SW 1271 (cell line): ENCODE data around the gene NR0B2.
"Not testable (repeated sequence)": the region's sequence is repeated elsewhere in the genome, so short reads cannot be mapped to it uniquely, and the experiment has no call there.

ENCODE experiments used
- DNase-seq, 2 experiments: peaks; one replicate each; lab custom pipeline; 2025; lab: John Stamatoyannopoulos, UW

Gene NR0B2

GRCh38 chr1:26889551-26890466 lies 24.0 kb downstream of the NR0B2 start, which contains the start of gene GPN2:
TSS of gene GPN2 (minus strand) at chr1:26890283. CDS start at chr1:26890096, 187 bp downstream.
- peak; percentile 43 to 76 for DNase-seq

- DNase-seq: no peak
Observed at GRCh38 chr1:26888231-26888630, 25.5 kb downstream of the NR0B2 start.

GRCh38 chr1:26887125-26887524 lies 26.6 kb downstream of the NR0B2 start:
- peak in 1 of 2 experiments; percentile 35 for DNase-seq

GRCh38 chr1:26882696-26883463 lies 30.9 kb downstream of the NR0B2 start:
- no peak for DNase-seq

- DNase-seq: not testable (repeated sequence)
Observed at GRCh38 chr1:26881611-26882010, 32.2 kb downstream of the NR0B2 start.

- DNase-seq: no peak
Observed at GRCh38 chr1:26879793-26880192, 34.0 kb downstream of the NR0B2 start.

GRCh38 chr1:26877326-26877725 lies 36.4 kb downstream of the NR0B2 start:
- DNase-seq: no peak

GRCh38 chr1:26874896-26875295 lies 38.9 kb downstream of the NR0B2 start:
- no peak for DNase-seq

GRCh38 chr1:26873097-26873496 lies 40.7 kb downstream of the NR0B2 start:
- not testable (repeated sequence) for DNase-seq

GRCh38 chr1:26864610-26865480 lies 48.9 kb downstream of the NR0B2 start:
- peak; percentile 93 to 97 for DNase-seq

GRCh38 chr1:26863685-26864077 lies 50.1 kb downstream of the NR0B2 start:
- DNase-seq: no peak

GRCh38 chr1:26862781-26863684 lies 50.7 kb downstream of the NR0B2 start, which contains the start of gene SFN:
TSS of gene SFN (plus strand) at chr1:26863149. CDS start at chr1:26863213, 64 bp downstream.
- peak in 1 of 2 experiments; percentile 26 for DNase-seq

GRCh38 chr1:26861889-26862378 lies 51.8 kb downstream of the NR0B2 start:
- DNase-seq: no peak
